ENCODE data around the gene AP1M2.
A peak's percentile ranks its signal among the peaks of the same experiment; 100 is the strongest.

Gene AP1M2

GRCh38 chr19:10587022-10587838 is at the start of gene AP1M2:
TSS of gene AP1M2 (minus strand) at chr19:10587312. CDS start at chr19:10587231, 81 bp downstream.
- DNase-seq (ENCODE audit: insufficient read length, low spot score) = no peak
- FAIRE-seq = no peak
- TF ChIP-seq POLR2A (IDR thresholded peaks at IDR 0.05; ENCODE audit: low read depth, low read length) = no peak

- DNase-seq (ENCODE audit: insufficient read length, low spot score) (no peak), FAIRE-seq (no peak)
- TF ChIP-seq POLR2A (IDR thresholded peaks at IDR 0.05; ENCODE audit: low read depth, low read length) = no peak
Observed at GRCh38 chr19:10636304-10636972, 49.3 kb upstream of the AP1M2 start.

- FAIRE-seq (no peak), DNase-seq (ENCODE audit: insufficient read length, low spot score) (no peak)
- TF ChIP-seq POLR2A (IDR thresholded peaks at IDR 0.05; ENCODE audit: low read depth, low read length) = no peak
Observed at GRCh38 chr19:10634963-10635362, 47.9 kb upstream of the AP1M2 start.

GRCh38 chr19:10634430-10634829 is 47.3 kb upstream of the AP1M2 start:
- DNase-seq (ENCODE audit: insufficient read length, low spot score) (no peak), FAIRE-seq (no peak)
- TF ChIP-seq POLR2A (IDR thresholded peaks at IDR 0.05; ENCODE audit: low read depth, low read length) = no peak

- DNase-seq (ENCODE audit: insufficient read length, low spot score) (no peak), FAIRE-seq (no peak)
- no peak for TF ChIP-seq POLR2A (IDR thresholded peaks at IDR 0.05; ENCODE audit: low read depth, low read length)
Observed at GRCh38 chr19:10631874-10632273, 44.8 kb upstream of the AP1M2 start.

GRCh38 chr19:10625762-10626138 is 38.6 kb upstream of the AP1M2 start:
- FAIRE-seq (no peak), DNase-seq (ENCODE audit: insufficient read length, low spot score) (no peak)
- TF ChIP-seq POLR2A (IDR thresholded peaks at IDR 0.05; ENCODE audit: low read depth, low read length) = no peak

- peak; percentile 91 for DNase-seq (ENCODE audit: insufficient read length, low spot score)
- no peak for FAIRE-seq
- peak; percentile 70 for TF ChIP-seq POLR2A (IDR thresholded peaks at IDR 0.05; ENCODE audit: low read depth, low read length)
Observed at GRCh38 chr19:10625003-10625761, 38.1 kb upstream of the AP1M2 start, which contains the start of gene SLC44A2. TSS of gene SLC44A2 (plus strand) at chr19:10625553. CDS start at chr19:10625634, 81 bp downstream.

- no peak for TF ChIP-seq POLR2A (IDR thresholded peaks at IDR 0.05; ENCODE audit: low read depth, low read length)
- no peak for DNase-seq (ENCODE audit: insufficient read length, low spot score)
- no peak for FAIRE-seq
Observed at GRCh38 chr19:10624585-10624984, 37.5 kb upstream of the AP1M2 start.

GRCh38 chr19:10621966-10622365 is 34.9 kb upstream of the AP1M2 start:
- no peak for TF ChIP-seq POLR2A (IDR thresholded peaks at IDR 0.05; ENCODE audit: low read depth, low read length)
- no peak for FAIRE-seq

GRCh38 chr19:10620786-10621185 is 33.7 kb upstream of the AP1M2 start:
- DNase-seq (ENCODE audit: insufficient read length, low spot score) (no peak), FAIRE-seq (no peak)
- no peak for TF ChIP-seq POLR2A (IDR thresholded peaks at IDR 0.05; ENCODE audit: low read depth, low read length)

More at GRCh38 chr19:10621966-10622365, 34.9 kb upstream of the AP1M2 start:
- no peak for DNase-seq (ENCODE audit: insufficient read length, low spot score)

GRCh38 chr19:10618846-10619245 is 31.7 kb upstream of the AP1M2 start:
- TF ChIP-seq POLR2A (IDR thresholded peaks at IDR 0.05; ENCODE audit: low read depth, low read length) = no peak
- FAIRE-seq = no peak
- DNase-seq (ENCODE audit: insufficient read length, low spot score) = no peak

GRCh38 chr19:10617409-10618121 is 30.5 kb upstream of the AP1M2 start:
- DNase-seq (ENCODE audit: insufficient read length, low spot score) = peak; percentile 41
- no peak for FAIRE-seq
- no peak for TF ChIP-seq POLR2A (IDR thresholded peaks at IDR 0.05; ENCODE audit: low read depth, low read length)

GRCh38 chr19:10615429-10616023 is 28.4 kb upstream of the AP1M2 start:
- FAIRE-seq = no peak
- DNase-seq (ENCODE audit: insufficient read length, low spot score) = no peak
- TF ChIP-seq POLR2A (IDR thresholded peaks at IDR 0.05; ENCODE audit: low read depth, low read length) = no peak

Measured in H54 (cell line).